H9 (cell line): ENCODE results near the gene SIL1. TPM values are rescaled to one million over a fixed set of nuclear protein-coding genes. Genes with fewer than 3 reads are reported as not detected.

ENCODE experiments used
- DNase-seq: peaks from one replicate; pipeline ENCODE4 v3.0.0-alpha.2; 2017
- H2AFZ ChIP-seq: one replicate; pipeline ENCODE4 v1.6.1; 2013; ENCODE audit warnings: mild to moderate bottlenecking, low read length, control low read depth, moderate library complexity
- H2AK5ac ChIP-seq: 2 replicates; pipeline ENCODE4 v1.6.1; 2013; ENCODE audit warnings: low read length, control low read depth, mixed read lengths; ENCODE audit not compliant: insufficient read length
- H2BK120ac ChIP-seq: one replicate; pipeline ENCODE4 v1.6.1; 2013; ENCODE audit warnings: low read depth, mild to moderate bottlenecking, low read length, control low read depth, inconsistent platforms; ENCODE audit not compliant: poor library complexity, severe bottlenecking
- H2BK12ac ChIP-seq: 2 replicates; pipeline ENCODE4 v1.6.1; 2013; ENCODE audit warnings: low read length, control low read depth, mixed read lengths, low read depth; ENCODE audit not compliant: insufficient read length
- H2BK15ac ChIP-seq: 2 replicates; pipeline ENCODE4 v1.6.1; 2013; ENCODE audit warnings: low read depth, low read length, control low read depth
- H2BK20ac ChIP-seq: one replicate; pipeline ENCODE4 v1.6.1; 2013; ENCODE audit warnings: low read depth, mild to moderate bottlenecking, low read length, control low read depth, inconsistent platforms; ENCODE audit not compliant: poor library complexity, severe bottlenecking
- H2BK5ac ChIP-seq: 2 replicates; pipeline ENCODE4 v1.6.1; 2013; ENCODE audit warnings: low read length, control low read depth, mixed read lengths; ENCODE audit not compliant: insufficient read length
- H3K14ac ChIP-seq: 2 replicates; pipeline ENCODE4 v1.6.1; 2013; ENCODE audit warnings: low read length, control low read depth; ENCODE audit not compliant: insufficient read depth
- H3K18ac ChIP-seq: 2 replicates; pipeline ENCODE4 v1.6.1; 2013; ENCODE audit warnings: low read depth, mild to moderate bottlenecking, mixed read lengths, low read length, control low read depth; ENCODE audit not compliant: insufficient read length
- H3K23ac ChIP-seq: 2 replicates; pipeline ENCODE4 v1.6.1; 2013; ENCODE audit warnings: low read length, control low read depth, mixed read lengths, low read depth; ENCODE audit not compliant: insufficient read length
- H3K23me2 ChIP-seq: 2 replicates; pipeline ENCODE4 v1.6.1; 2013; ENCODE audit warnings: low read depth, mild to moderate bottlenecking, mixed read lengths, low read length, control low read depth; ENCODE audit not compliant: insufficient read length, poor library complexity, severe bottlenecking
- H3K27ac ChIP-seq: 2 replicates; pipeline ENCODE4 v1.5.1; 2013; ENCODE audit warnings: low read length, control low read depth, mixed read lengths, low read depth; ENCODE audit not compliant: insufficient read length
- H3K27me3 ChIP-seq: 2 replicates; pipeline ENCODE4 v1.6.1; 2013; ENCODE audit warnings: low read length, control low read depth, inconsistent platforms; ENCODE audit not compliant: insufficient read depth
- H3K4ac ChIP-seq: 2 replicates; pipeline ENCODE4 v1.6.1; 2013; ENCODE audit warnings: low read depth, mild to moderate bottlenecking, control low read depth, inconsistent platforms, low read length, moderate library complexity
- H3K4me1 ChIP-seq: 2 replicates; pipeline ENCODE4 v1.6.1; 2013; ENCODE audit warnings: low read length, control low read depth, inconsistent platforms; ENCODE audit not compliant: insufficient read depth
- H3K4me2 ChIP-seq: 2 replicates; pipeline ENCODE4 v1.6.1; 2013; ENCODE audit warnings: low read length, control low read depth, mixed read lengths; ENCODE audit not compliant: insufficient read length, insufficient read depth
- H3K56ac ChIP-seq: 2 replicates; pipeline ENCODE4 v1.6.1; 2013; ENCODE audit warnings: low read depth, mild to moderate bottlenecking, mixed read lengths, low read length, control low read depth; ENCODE audit not compliant: insufficient read length
- H3K79me1 ChIP-seq: 2 replicates; pipeline ENCODE4 v1.6.1; 2013; ENCODE audit warnings: low read depth, mild to moderate bottlenecking, moderate library complexity, low read length, control low read depth, inconsistent platforms; ENCODE audit not compliant: insufficient read depth, poor library complexity, severe bottlenecking
- H3K79me2 ChIP-seq: 2 replicates; pipeline ENCODE4 v1.6.1; 2013; ENCODE audit warnings: low read length, control low read depth, inconsistent platforms; ENCODE audit not compliant: insufficient read depth
- H3K9ac ChIP-seq: 2 replicates; pipeline ENCODE4 v1.6.1; 2013; ENCODE audit warnings: low read length, control low read depth, mixed read lengths; ENCODE audit not compliant: insufficient read length; ENCODE audit errors: extremely low read depth
- H3K9me3 ChIP-seq: one replicate; pipeline ENCODE4 v1.6.1; 2013; ENCODE audit warnings: low read depth, low read length, inconsistent platforms; ENCODE audit not compliant: control insufficient read depth
- H3T11ph ChIP-seq: one replicate; pipeline ENCODE4 v1.6.1; 2013; ENCODE audit warnings: mild to moderate bottlenecking, low read length, control low read depth, inconsistent platforms
- H4K20me1 ChIP-seq: one replicate; pipeline ENCODE4 v1.6.1; 2013; ENCODE audit not compliant: control insufficient read depth, insufficient read length, insufficient read depth
- H4K5ac ChIP-seq: 2 replicates; pipeline ENCODE4 v1.6.1; 2013; ENCODE audit warnings: low read depth, mild to moderate bottlenecking, mixed read lengths, low read length, control low read depth; ENCODE audit not compliant: insufficient read length
- H4K8ac ChIP-seq: replicated peaks from 2 replicates; pipeline ENCODE4 v1.6.1; 2013; ENCODE audit warnings: low read length, control low read depth, mixed read lengths, low read depth; ENCODE audit not compliant: insufficient read length
- H4K91ac ChIP-seq: 2 replicates; pipeline ENCODE4 v1.6.1; 2013; ENCODE audit warnings: low read depth, mild to moderate bottlenecking, moderate library complexity, mixed read lengths, low read length, control low read depth; ENCODE audit not compliant: insufficient read length
- H3K27ac Mint-ChIP-seq, 3 experiments: 2 replicates in 2 of 3; 3 replicates in 1 of 3; pipeline ENCODE4 v1.8.0; 2020 to 2021; ENCODE audit warnings: mixed read lengths in 3 of 3, mild to moderate bottlenecking in 1 of 3, moderate library complexity in 1 of 3
- H3K27me3 Mint-ChIP-seq: 2 replicates; pipeline ENCODE4 v1.8.0; 2021; ENCODE audit warnings: low read depth, mild to moderate bottlenecking, moderate library complexity, mixed read lengths
- H3K36me3 Mint-ChIP-seq, 3 experiments: 2 replicates in 2 of 3; 3 replicates in 1 of 3; pipeline ENCODE4 v1.8.0; 2020 to 2021; ENCODE audit warnings: low read depth in 3 of 3, mixed read lengths in 3 of 3; ENCODE audit not compliant: insufficient read depth in 1 of 3
- H3K4me1 Mint-ChIP-seq, 2 experiments: 2 replicates each; pipeline ENCODE4 v1.8.0; 2020; ENCODE audit warnings: mixed read lengths in 2 of 2
- H3K4me3 Mint-ChIP-seq, 2 experiments: 2 replicates in 1 of 2; 3 replicates in 1 of 2; pipeline ENCODE4 v1.8.0; 2020 to 2021; ENCODE audit warnings: mild to moderate bottlenecking in 2 of 2, mixed read lengths in 2 of 2, moderate library complexity in 1 of 2
- H3K9me3 Mint-ChIP-seq, 2 experiments: 2 replicates in 1 of 2; 3 replicates in 1 of 2; pipeline ENCODE4 v1.8.0; 2020; ENCODE audit warnings: mild to moderate bottlenecking in 2 of 2, mixed read lengths in 2 of 2, moderate library complexity in 1 of 2
- CTCF ChIP-seq: fragments of 200-600 bp; sonication (generic); conservative IDR thresholded peaks from 3 replicates; pipeline ENCODE4 v1.8.0; 2021; ENCODE audit warnings: antibody characterized with exemption, mild to moderate bottlenecking
- WGBS: extraction: QIAGEN DNeasy Blood & Tissue Kit; methylation state at CpG from one replicate; pipeline ENCODE4 v1.1.7; 2013; ENCODE audit warnings: missing lambda C conversion rate, low lambda C conversion rate, mixed read lengths; ENCODE audit not compliant: insufficient read length; ENCODE audit errors: extremely low coverage; 5-methylcytosine and 5-hydroxymethylcytosine counted together
- total RNA-seq: library from RNA; stranded (reverse); gene quantifications from 2 replicates; pipeline ENCODE4 v1.2.1, GENCODE V29; 2021

SIL1 gene
- total RNA-seq, 1 experiment from 2014 or later: 10.6 TPM

DNA sequence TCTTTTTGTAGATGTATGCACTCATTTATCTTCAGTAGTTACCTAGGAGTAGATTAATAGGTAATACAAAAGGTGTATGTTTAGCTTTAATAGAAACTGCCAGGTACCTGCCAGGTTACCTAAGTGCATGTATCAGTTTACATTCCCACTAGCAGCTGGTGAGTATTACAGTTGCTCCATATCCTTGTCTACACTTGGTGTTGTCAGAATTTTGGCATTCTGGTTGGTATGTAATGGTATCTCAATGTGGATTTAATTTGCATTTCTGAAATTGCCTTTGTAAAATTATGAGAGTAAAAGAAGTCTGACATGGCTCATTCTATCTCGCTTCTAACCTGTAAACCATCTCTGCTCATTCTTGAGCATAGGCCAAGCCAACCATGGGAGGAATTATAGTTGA lies 38.3 kb upstream of the SIL1 start:
- Histone ChIP-seq H3K56ac (no peak overlapping the region), H3K4me2 (no peak overlapping the region), H2BK20ac (no peak overlapping the region), H2AK5ac (no peak overlapping the region), H4K8ac (no peak overlapping the region), H2AFZ (no peak overlapping the region), H4K20me1 (no peaks in the 10 kb centered on the region), H3K79me2 (no peaks in the 10 kb centered on the region), H2BK12ac (no peak overlapping the region), H2BK120ac (no peak overlapping the region), H4K5ac (no peak overlapping the region), H3K4me1 (no peaks in the 10 kb centered on the region), H3K9me3 (no peaks in the 10 kb centered on the region), H3K79me1 (no peaks in the 10 kb centered on the region), H2BK15ac (no peak overlapping the region), H3T11ph (no peak overlapping the region), H4K91ac (no peak overlapping the region), H3K27ac (no peak overlapping the region), H3K4ac (no peak overlapping the region), H3K23ac (no peak overlapping the region), H3K14ac (no peak overlapping the region), H3K27me3 (no peaks in the 10 kb centered on the region), H2BK5ac (no peak overlapping the region), H3K18ac (no peak overlapping the region), H3K23me2 (no peaks in the 10 kb centered on the region), H3K9ac (no peak overlapping the region)
- H3K36me3 Mint-ChIP-seq: peaks cover 0 to 3% (median 0%) of the 10 kb centered on the region in 3 experiments; a peak in 2 of 7 replicates
- H3K4me1 Mint-ChIP-seq: peaks cover 0 to 4% of the 10 kb centered on the region in 2 experiments; a peak in 1 of 4 replicates
- H3K9me3 Mint-ChIP-seq: peaks cover 4% of the 10 kb centered on the region in 2 experiments; a peak in 3 of 5 replicates
- no peak overlapping the region for H3K27ac Mint-ChIP-seq
- no CpG with 5 or more reads among the region's 1 CpG for WGBS
- no peak for DNase-seq
- no peak for TF ChIP-seq CTCF
- H3K4me3 Mint-ChIP-seq: no peak overlapping the region
- H3K27me3 Mint-ChIP-seq: no peaks in the 10 kb centered on the region; the same call in 1 of the 2 replicates
